ENCODE measurements around the gene NXPE4.
"Not testable (repeated sequence)": the region's sequence is repeated elsewhere in the genome, so short reads cannot be mapped to it uniquely, and the experiment has no call there.

DNA sequence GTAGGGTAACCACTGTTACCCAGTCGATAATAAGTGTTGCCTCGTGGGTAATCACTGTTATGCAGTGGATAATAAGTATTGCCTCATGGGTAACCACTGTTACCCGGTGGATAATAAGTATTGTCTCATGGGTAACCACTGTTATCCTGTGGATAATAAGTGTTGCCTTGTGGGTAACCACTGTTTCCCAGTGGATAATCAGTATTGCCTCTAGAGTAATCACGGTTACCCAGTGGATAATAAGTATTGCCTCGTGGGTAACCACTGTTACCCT is 11.2 kb upstream of the NXPE4 start:
- TF ChIP-seq EZH2 (IDR thresholded peaks at IDR 0.05); POLR2AphosphoS5 (IDR thresholded peaks at IDR 0.05; ENCODE audit: borderline replicate concordance, low read depth, low read length): not testable (repeated sequence)
